ENCODE results near the gene GRN. TPM values are rescaled to one million over a fixed set of nuclear protein-coding genes. Genes with fewer than 3 reads are reported as not detected.

The GRN gene
- total and polyA plus RNA-seq, 2 of the 13 experiments (the other 11 are each of a cell fraction or from before 2014, with no cell fraction given), result 86.6 to 143 TPM

DNA sequence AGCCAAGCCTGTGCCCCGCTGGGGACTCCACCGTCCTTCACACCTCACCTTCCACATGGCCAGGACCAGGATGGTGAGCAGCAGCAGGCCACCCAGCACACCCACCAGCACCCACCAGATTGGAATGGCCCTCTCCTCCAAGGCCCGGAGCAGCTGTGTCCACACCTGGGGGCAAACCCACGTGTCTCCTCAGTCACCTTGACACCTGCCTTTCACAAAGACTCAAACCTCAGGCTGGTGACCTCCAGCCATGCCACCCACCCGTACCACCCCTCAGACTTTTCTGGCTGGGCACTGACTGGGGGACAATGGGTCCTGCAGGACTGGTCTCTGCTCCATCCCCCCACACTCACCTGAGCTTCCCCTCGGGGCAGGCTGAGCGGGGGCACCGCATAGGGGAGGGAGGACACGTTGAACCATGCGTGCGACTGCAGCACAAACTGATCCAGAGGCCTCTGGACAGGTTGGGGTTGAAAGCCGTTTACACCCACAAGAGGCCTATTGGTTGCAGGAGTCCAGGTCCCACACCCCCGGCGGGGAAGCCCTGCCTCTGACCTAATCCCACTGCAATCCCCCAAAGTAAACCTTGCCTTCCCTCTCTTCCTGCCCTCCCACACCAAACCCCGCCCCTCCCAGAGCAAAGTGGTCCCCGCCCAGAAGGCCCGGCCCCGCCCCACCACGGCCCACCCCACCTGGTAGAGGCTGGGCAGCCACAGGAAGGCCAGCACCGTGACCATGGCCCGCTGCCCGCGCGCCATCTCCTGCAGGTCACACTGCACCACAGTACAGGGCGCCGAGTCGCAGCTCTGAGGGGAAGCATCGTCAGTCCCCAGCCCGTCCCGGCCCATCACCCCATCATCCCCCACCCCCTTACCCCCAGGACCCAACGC is 29.4 kb downstream of the GRN start (continued):
- TF ChIP-seq ONECUT2 (CRISPR knock-in tag; IDR thresholded peaks at IDR 0.05) (no peak), TFDP1 (CRISPR knock-in tag; IDR thresholded peaks at IDR 0.05; ENCODE audit: borderline replicate concordance) (no peak; the same call in 1 of the 2 replicates), PHF20 (CRISPR knock-in tag; IDR thresholded peaks at IDR 0.05) (no peak), RBAK (CRISPR knock-in tag; IDR thresholded peaks at IDR 0.05) (no peak), ETS1 (CRISPR knock-in tag; IDR thresholded peaks at IDR 0.05) (no peak), ZSCAN30 (CRISPR knock-in tag; IDR thresholded peaks at IDR 0.05) (no peak), BORCS8-MEF2B (CRISPR knock-in tag; IDR thresholded peaks at IDR 0.05) (peak; percentile 90), ZNF18 (CRISPR knock-in tag; IDR thresholded peaks at IDR 0.05; ENCODE audit: insufficient replicate concordance) (no peak), ZNF44 (CRISPR knock-in tag; IDR thresholded peaks at IDR 0.05) (no peak), RBM22 (optimal IDR thresholded peaks at IDR 0.05; ENCODE audit: low read length) (no peak), ZNF850 (CRISPR knock-in tag; conservative IDR thresholded peaks at IDR 0.05) (no peak), NFE2L1 (CRISPR knock-in tag; IDR thresholded peaks at IDR 0.05; ENCODE audit: borderline replicate concordance) (peak; percentile 32; the same call in 1 of the 2 replicates), NCOA1 (CRISPR knock-in tag; IDR thresholded peaks at IDR 0.05) (no peak)
- TF ChIP-seq, protein P1, sequence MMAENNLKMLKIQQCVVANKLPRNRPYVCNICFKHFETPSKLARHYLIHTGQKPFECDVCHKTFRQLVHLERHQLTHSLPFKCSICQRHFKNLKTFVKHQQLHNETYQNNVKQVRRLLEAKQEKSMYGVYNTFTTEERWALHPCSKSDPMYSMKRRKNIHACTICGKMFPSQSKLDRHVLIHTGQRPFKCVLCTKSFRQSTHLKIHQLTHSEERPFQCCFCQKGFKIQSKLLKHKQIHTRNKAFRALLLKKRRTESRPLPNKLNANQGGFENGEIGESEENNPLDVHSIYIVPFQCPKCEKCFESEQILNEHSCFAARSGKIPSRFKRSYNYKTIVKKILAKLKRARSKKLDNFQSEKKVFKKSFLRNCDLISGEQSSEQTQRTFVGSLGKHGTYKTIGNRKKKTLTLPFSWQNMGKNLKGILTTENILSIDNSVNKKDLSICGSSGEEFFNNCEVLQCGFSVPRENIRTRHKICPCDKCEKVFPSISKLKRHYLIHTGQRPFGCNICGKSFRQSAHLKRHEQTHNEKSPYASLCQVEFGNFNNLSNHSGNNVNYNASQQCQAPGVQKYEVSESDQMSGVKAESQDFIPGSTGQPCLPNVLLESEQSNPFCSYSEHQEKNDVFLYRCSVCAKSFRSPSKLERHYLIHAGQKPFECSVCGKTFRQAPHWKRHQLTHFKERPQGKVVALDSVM (CRISPR knock-in tag; IDR thresholded peaks at IDR 0.05), result no peak
- TF ChIP-seq, protein P2, sequence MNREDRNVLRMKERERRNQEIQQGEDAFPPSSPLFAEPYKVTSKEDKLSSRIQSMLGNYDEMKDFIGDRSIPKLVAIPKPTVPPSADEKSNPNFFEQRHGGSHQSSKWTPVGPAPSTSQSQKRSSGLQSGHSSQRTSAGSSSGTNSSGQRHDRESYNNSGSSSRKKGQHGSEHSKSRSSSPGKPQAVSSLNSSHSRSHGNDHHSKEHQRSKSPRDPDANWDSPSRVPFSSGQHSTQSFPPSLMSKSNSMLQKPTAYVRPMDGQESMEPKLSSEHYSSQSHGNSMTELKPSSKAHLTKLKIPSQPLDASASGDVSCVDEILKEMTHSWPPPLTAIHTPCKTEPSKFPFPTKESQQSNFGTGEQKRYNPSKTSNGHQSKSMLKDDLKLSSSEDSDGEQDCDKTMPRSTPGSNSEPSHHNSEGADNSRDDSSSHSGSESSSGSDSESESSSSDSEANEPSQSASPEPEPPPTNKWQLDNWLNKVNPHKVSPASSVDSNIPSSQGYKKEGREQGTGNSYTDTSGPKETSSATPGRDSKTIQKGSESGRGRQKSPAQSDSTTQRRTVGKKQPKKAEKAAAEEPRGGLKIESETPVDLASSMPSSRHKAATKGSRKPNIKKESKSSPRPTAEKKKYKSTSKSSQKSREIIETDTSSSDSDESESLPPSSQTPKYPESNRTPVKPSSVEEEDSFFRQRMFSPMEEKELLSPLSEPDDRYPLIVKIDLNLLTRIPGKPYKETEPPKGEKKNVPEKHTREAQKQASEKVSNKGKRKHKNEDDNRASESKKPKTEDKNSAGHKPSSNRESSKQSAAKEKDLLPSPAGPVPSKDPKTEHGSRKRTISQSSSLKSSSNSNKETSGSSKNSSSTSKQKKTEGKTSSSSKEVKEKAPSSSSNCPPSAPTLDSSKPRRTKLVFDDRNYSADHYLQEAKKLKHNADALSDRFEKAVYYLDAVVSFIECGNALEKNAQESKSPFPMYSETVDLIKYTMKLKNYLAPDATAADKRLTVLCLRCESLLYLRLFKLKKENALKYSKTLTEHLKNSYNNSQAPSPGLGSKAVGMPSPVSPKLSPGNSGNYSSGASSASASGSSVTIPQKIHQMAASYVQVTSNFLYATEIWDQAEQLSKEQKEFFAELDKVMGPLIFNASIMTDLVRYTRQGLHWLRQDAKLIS (CRISPR knock-in tag; IDR thresholded peaks at IDR 0.05), result no peak
- TF ChIP-seq, protein P3, sequence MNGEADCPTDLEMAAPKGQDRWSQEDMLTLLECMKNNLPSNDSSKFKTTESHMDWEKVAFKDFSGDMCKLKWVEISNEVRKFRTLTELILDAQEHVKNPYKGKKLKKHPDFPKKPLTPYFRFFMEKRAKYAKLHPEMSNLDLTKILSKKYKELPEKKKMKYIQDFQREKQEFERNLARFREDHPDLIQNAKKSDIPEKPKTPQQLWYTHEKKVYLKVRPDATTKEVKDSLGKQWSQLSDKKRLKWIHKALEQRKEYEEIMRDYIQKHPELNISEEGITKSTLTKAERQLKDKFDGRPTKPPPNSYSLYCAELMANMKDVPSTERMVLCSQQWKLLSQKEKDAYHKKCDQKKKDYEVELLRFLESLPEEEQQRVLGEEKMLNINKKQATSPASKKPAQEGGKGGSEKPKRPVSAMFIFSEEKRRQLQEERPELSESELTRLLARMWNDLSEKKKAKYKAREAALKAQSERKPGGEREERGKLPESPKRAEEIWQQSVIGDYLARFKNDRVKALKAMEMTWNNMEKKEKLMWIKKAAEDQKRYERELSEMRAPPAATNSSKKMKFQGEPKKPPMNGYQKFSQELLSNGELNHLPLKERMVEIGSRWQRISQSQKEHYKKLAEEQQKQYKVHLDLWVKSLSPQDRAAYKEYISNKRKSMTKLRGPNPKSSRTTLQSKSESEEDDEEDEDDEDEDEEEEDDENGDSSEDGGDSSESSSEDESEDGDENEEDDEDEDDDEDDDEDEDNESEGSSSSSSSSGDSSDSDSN (CRISPR knock-in tag; IDR thresholded peaks at IDR 0.05), result peak; percentile 24; the same call in 1 of the 2 replicates
